ENCODE results near the gene LEPR.
A peak's percentile ranks its signal among the peaks of the same experiment; 100 is the strongest.
"Not testable (repeated sequence)": the region's sequence is repeated elsewhere in the genome, so short reads cannot be mapped to it uniquely, and the experiment has no call there.

The LEPR gene

GRCh38 chr1:65437616-65438015, 17.1 kb downstream of the LEPR start:
- DNase-seq, result no peak

DNA sequence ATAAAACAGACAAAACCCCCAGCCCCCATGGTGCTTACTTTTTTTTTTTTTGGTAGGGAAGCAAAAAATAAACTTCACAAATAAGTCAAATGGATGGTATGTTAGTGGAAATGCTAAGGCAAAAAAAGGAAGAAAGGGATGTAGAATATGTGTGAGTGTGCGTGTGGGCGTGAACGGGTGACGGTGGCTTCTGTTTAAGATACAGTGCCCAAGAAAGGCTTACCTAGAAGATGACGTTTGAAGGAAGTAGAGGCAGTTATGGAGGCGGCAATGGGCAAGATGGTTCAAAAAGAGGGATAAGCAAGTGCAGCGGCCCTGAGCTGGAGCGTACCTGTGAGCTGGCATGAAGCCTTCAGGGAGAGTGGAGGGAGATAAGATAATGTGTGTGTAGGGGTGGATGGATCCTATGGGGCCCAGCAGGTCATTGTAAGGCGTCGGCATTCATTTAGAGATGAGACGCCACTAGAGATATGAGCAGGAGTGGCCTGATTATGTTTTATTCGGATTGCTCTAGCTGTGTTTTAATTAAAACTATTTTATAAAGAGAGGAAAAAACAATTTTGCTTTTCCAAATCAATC, 19.9 kb downstream of the LEPR start:
- DNase-seq, result no peak

DNA sequence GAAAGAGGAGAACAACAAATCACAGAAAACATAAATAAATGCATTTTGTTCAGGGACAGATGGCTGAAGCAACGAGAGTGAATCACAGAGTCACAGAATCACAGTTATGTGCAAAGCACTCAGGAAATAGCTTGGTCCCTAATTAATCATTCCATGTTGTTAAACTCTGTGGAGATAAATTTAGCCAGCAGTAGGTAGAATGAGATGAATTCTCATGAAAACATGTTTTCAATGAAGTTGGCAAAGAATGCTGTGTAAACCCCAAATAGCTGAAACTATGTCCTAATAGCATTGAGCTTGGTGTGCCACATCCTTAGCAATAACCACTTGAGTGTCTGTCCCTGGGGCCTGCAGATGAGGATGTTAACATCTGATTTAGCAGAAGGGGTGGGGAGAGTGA, 20.4 kb downstream of the LEPR start:
- DNase-seq, result no peak

DNA sequence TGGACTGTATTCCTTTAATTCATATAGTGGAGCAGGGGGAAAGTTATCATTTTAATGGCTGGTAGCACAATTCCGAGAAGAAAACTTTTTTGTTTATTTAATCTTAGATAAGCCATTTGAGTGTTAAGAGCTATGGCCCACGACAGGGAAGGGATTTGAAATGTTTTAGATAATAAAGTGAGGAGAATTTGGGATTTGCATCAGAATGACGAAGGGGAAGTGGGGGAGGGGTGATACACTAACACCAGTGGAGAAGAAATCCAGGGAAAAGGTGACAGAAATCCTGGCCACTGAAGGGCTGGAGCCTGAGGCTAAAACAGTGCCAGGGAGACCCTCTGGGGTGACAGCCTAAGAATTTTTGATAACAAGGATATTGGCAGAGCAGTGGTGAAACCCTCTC, 21.0 kb downstream of the LEPR start:
- DNase-seq, result no peak

GRCh38 chr1:65442442-65442841, 22.0 kb downstream of the LEPR start:
- no peak for DNase-seq

DNA sequence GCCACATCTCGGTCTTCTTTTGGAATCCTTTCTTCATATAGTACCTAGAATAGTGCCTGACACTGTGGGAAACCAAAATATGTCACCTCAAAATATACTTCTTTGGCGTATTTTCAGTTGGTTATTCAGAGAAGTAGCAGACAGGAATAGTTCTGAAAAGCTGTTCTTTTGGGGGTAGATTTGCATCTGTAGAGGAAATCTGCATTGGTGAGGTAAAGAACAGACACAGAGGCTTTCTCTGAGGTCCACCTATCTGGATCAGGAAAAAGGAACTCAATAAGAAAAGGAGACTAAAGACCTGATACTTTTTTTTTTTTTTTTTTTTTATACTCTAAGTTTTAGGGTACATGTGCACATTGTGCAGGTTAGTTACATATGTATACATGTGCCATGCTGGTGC, 23.2 kb downstream of the LEPR start:
- no peak for DNase-seq

DNA sequence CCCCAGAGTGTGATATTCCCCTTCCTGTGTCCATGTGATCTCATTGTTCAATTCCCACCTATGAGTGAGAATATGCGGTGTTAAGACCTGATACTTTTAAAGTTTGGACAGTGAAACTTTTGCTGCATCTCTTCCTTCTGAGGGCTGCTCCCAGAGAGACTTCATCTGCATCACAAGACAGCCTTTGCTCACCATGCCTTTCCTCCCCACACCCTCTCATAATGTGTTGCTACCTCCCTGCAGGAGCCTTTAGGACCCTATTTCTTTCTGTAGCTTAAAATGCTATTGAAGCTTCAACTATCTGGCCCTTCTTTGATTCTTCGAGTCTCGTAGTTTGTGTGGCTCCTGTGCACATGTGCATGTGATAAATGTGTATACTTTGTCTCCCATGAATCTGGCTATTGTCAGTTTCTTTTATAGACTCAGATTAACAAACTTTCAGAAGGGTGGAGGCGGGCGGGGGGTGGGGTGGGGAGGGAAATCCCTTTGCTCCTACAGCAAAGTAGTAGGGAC, 23.7 kb downstream of the LEPR start:
- DNase-seq, result no peak

GRCh38 chr1:65445837-65446236, 25.4 kb downstream of the LEPR start:
- no peak for DNase-seq

DNA sequence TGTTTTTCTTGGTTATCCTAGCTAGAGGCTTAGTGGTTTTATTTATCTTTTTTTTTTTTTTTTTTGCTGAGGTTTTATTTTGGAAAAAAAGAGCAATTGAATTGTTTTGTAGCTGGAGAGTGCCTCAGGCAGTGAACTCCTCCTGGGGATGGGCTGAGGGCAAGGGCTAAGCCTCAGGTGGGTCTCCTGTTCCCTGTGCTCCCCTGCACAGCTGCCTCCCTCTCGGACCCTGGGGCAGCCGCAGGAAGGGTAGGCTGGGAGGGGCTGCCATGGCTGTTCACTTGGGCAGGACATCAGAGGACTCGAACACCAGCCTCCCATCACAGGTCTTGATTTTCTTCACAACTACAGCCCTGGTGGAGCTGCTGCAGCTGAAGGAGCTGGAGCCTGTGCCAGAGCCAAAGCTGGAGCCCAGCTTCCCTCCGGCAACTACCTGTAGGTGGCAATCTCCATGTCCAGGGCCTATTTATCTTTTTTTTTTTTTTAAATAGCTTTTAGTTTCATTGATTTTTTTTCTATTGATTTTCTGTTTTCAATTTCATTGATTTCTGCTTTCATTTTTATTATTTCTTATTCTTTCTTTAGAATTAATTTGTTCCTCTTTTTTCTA, 28.9 kb downstream of the LEPR start:
- no peak for DNase-seq

DNA sequence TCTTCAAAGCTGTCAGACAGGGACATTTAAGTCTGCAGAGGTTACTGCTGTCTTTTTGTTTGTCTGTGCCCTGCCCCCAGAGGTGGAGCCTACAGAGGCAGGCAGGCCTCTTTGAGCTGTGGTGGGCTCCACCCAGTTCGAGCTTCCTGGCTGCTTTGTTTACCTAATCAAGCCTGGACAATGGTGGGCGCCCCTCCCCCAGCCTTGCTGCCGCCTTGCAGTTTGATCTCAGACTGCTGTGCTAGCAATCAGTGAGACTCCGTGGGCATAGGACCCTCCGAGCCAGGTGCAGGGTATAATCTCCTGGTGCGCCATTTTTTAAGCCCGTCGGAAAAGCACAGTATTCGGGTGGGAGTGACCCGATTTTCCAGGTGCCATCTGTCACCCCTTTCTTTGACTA, 35.2 kb downstream of the LEPR start:
- DNase-seq, result not testable (repeated sequence)

DNA sequence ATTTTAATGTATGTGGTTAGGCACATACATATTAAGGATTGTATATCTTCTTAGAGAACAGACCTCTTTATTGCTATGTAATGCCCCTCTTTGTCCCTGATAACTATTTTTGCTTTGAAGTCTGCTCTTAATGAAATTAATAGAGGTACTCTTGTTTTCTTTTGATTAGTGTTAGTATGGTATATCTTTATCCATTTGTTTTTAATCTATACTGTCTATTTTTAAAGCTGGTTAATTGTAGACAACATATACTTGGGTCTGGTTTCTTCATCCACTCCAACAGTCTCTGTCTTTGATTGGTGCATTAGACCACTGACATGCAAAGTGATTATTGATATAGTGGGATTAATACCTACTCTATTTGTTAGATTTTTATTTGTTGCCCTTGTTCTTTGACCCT, 36.0 kb downstream of the LEPR start:
- DNase-seq, result no peak

DNA sequence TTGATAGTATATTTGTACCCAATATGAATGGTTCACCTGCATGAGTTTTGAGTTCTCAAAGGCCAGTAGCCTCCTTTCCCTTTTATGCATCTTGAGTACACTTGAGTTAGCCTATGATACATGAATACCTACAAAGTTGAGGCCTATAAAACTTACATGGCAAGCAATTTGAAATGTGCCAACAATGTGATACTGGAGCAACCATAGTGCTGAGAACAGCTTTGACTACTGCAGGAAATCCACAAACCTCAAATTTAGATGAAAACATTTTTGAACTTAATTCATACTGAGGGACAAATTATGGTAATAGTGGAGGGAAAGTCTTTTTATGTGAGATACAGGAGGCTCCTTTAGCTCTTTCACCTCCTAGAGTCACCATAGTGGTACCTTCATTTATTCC, 37.4 kb downstream of the LEPR start:
- DNase-seq, result no peak

- no peak for DNase-seq
Observed at GRCh38 chr1:65458730-65459396, 38.4 kb downstream of the LEPR start.

GRCh38 chr1:65459397-65459768, 38.9 kb downstream of the LEPR start:
- DNase-seq, result peak; percentile 43

DNA sequence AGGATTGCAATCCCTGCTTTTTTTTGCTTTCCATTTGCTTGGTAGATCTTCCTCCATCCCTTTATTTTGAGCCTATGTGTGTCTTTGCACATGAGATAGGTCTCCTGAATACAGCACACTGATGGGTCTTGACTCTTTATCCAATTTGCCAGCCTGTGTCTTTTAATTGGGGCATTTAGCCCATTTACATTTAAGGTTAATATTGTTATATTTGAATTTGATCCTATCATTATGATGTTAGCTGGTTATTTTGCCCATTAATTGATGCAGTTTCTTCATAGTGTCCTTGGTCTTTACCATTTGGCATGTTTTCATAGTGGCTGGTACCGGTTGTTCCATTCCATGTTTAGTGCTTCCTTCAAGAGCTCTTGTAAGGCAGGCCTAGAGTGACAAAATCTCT, 45.4 kb downstream of the LEPR start:
- DNase-seq, result not testable (repeated sequence)

GRCh38 chr1:65467536-65467935, 47.1 kb downstream of the LEPR start:
- peak; percentile 65 for DNase-seq

DNA sequence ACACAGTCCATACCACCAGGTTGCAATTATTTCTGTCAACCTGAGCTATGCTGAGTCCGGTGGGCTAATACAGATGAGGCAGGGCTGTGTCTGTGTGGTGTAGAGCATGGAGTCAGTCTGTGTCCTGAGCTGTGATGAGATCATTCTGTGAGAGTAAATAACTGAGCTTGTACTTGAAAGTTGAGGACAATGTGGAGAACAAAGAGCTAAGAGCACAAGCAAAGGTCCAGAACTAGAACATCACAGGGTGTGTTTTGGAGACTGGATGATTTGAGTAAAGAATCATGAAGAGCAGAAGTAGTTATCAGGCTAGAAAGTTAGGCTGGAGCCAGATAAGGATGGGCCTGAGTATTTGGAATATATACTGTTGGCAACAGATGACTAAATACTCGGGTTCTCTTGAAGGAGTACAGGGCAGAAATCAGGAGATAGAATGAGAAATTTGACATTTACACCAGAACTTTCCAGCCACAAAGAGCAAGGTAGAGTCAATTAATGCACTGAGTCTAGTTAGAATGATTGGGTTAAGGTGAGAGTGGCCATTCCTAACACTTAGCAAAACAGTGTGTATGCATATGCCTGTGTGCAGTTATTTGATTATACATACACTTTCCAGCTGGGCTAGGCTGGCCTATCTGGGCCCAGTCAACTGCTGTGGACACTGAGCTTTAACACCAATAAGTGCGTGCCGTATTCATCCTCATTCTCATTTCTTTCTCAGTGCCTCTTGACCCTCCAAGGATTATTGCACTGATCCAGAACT, 48.8 kb downstream of the LEPR start:
- no peak for DNase-seq

DNA sequence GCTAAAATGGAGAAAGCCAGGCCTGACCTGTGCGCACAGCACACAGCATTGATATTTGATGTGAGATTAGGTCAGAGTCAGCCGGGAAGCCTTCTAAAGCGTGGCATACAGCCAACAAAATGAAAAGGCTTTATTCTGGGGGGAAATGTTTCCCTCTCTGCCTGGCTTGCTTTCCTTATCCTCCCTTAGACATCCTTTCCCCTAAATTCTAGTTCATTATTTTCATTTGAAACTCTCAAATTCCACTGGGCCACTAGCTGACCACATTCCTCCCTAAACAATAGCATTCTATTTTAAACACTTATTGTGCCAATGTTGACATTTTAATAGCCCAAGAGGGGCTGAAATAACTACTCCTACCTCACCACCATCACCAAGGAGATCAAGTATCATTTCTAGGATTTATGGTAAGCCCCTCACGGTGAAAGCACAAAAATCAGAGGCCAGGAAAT, 49.4 kb downstream of the LEPR start:
- peak; percentile 20 for DNase-seq
